KG1 (cell line): ENCODE data around the gene TGFBI.

Source experiments
- DNase-seq: peaks from one replicate; lab custom pipeline; 2025; lab: John Stamatoyannopoulos, UW

TGFBI gene

DNA sequence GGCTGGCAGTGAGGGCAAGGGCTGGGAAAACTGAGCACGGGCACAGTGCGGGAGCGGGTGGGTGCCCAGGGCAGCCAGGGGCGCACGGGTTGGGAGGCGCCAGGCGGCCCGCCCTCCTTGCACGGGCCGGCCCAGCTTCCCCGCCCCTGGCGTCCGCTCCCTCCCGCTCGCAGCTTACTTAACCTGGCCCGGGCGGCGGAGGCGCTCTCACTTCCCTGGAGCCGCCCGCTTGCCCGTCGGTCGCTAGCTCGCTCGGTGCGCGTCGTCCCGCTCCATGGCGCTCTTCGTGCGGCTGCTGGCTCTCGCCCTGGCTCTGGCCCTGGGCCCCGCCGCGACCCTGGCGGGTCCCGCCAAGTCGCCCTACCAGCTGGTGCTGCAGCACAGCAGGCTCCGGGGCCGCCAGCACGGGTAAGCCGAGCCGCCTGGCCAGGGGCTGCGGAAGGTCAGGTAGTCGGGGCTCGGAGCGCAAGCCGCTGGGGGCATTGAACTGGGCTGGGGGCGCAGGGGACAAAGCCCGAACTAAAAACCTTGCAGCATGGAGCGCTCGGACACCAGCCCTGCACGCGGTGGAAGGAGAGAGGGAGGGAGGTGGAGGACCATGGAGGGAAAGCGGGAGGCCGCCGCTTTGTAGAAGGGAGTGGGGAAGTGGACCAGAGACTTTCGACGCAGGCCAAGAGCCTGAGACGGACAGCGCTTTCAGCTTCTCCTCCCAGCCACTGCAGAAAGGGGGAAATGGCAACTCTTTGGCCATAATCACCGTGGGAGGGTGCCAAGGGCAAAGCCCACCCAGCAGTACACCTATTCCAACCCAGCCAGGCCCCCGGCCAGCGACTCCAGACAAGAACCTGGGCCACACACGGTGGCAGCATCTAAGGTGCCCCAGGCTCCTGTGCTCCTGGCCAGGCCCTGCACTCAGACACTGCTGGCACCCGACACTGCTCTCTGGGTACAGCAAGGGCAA is at the start of gene TGFBI:
TSS of gene TGFBI (plus strand) at position 207 of the 961 bp plus-strand sequence. CDS start at position 275, 68 bp downstream.
- no peak for DNase-seq

DNA sequence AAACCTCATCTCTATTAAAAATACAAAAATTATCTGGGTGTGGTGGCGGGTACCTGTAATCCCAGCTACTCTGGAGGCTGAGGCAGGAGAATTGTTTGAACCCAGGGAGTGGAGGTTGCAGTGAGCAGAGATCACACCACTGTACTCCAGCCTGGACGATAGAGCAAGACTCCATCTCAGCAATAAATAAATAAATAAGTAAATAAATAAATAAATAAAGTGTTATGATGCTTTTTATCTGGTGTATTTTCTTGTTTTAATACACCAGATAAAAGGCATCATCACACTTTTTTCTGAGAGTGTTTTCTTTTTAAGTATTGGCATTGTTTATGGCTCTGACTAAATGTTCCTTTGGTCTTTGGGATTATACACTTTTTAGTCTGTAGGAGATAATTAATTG is 49.8 kb upstream of the TGFBI start:
- DNase-seq: no peak

- no peak for DNase-seq
Observed at GRCh38 chr5:135979510-135979909, 49.3 kb upstream of the TGFBI start.

GRCh38 chr5:135980620-135981019 is 48.2 kb upstream of the TGFBI start:
- no peak for DNase-seq

GRCh38 chr5:135985951-135986350 is 42.8 kb upstream of the TGFBI start:
- no peak for DNase-seq

DNA sequence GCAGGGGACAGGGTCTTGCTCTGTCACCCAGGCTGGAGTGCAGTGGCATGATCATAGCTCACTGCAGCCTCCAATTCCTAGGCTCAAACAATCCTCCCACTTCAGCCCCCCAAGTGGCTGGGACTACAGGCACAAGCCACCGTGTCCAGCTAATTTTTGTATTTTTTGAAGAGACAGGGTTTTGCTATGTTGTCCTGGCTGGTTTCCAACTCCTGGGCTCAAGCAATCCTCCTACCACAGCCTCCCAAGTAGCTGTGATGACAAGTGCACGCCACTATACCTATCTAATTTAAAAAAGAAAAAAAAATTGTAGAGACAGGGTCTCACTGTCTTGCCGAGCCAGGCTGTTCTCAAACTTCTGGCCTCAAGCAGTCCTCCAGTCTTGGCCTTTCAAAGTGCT is 42.4 kb upstream of the TGFBI start:
- DNase-seq: no peak

DNA sequence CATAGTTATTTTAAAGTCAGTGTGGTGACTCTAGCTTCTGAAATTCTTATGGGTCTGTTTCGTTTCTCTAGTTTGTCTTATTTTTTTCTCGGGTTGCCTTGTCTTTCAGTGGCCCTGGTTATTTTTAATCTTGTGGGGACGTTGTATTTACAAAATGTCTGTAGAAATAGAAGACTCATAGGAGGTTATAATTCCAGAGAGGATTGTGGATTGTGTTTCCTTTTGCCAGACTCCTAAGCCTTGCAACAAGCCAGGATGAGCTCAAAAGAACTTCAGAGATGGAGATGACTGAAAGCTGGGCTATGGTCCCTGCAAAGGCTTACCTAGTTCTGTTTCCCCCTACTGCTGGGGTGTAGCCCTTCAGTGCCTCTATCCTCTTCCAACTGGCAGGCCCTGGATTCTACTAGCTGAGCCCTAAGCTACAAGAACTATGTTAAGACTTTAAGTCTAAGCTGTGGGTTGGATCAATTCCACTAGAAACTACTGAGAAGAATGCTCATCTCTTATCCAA is 41.8 kb upstream of the TGFBI start:
- DNase-seq: no peak

DNA sequence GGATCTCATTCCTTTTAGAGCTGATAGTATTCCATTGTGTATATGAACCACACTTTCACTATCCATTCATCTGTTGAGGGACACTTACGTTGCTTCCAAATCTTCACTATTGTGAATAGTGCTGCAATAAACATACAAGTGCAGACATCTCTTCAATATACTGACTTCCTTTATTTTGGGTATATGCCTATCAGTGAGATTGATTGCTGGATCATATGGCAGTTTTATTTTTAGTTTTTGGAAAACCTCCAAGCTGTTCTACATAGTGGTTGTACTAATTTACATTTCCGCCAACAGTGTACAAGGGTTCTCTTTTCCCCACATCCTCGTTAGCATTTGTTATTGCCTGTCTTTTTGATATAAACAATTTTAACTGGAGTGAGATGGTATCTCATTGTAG is 40.2 kb upstream of the TGFBI start:
- no peak for DNase-seq

- DNase-seq: no peak
Observed at GRCh38 chr5:135989686-135990085, 39.1 kb upstream of the TGFBI start.

GRCh38 chr5:135990528-135991255 is 38.1 kb upstream of the TGFBI start:
- no peak for DNase-seq

GRCh38 chr5:135991429-135991828 is 37.4 kb upstream of the TGFBI start:
- DNase-seq: no peak

DNA sequence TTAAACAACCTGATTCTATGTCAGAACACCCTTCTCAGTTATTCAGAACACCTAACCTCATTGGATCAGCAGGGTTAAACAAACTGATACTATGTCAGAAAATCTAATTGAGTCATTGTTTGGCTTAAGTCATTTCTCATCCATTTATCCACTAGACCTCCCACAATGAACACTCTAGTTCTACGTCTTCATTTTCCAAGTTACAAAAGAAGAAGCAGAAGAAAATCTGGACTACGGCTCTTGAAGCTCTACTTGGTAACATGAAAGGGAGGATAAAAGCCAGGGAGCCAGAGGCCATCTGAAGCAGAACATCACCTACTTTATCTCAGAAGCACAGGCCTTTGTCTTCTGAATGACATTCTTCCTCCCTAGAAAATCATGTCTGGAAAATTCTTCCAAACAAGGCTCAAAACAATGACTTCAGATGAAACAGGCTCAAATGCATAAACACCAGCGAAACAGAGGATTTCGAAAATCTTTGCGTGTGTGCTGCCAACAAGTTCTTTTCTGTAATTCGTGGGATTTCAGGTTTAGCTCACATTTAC is 35.4 kb upstream of the TGFBI start:
- DNase-seq: no peak

GRCh38 chr5:135993880-135994636 is 34.7 kb upstream of the TGFBI start:
- no peak for DNase-seq

- DNase-seq: no peak
Observed at GRCh38 chr5:135995976-135996375, 32.8 kb upstream of the TGFBI start.

DNA sequence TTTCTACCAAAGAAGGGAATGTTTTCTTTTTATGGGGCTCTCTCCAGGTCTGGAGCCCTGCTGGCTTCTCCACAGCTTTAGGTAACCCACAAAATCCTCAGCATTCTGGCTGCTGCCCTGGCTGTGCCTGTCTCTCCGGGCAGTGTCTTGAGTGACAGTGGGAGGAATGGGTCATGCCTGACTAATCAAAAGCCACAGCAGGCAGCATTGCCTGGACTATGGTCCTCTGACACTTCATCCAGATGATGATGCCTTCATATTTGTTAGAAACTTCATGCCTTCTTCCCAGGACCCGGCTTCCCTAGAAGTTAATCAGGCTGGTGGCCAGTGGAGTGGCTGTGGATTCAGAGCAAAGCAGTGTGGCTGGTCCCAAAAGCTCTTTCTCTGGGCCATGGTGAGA is 32.2 kb upstream of the TGFBI start:
- DNase-seq: no peak

- DNase-seq: no peak
Observed at GRCh38 chr5:135997673-135998335, 31.0 kb upstream of the TGFBI start.

GRCh38 chr5:135998889-135999288 is 29.9 kb upstream of the TGFBI start:
- DNase-seq: no peak

DNA sequence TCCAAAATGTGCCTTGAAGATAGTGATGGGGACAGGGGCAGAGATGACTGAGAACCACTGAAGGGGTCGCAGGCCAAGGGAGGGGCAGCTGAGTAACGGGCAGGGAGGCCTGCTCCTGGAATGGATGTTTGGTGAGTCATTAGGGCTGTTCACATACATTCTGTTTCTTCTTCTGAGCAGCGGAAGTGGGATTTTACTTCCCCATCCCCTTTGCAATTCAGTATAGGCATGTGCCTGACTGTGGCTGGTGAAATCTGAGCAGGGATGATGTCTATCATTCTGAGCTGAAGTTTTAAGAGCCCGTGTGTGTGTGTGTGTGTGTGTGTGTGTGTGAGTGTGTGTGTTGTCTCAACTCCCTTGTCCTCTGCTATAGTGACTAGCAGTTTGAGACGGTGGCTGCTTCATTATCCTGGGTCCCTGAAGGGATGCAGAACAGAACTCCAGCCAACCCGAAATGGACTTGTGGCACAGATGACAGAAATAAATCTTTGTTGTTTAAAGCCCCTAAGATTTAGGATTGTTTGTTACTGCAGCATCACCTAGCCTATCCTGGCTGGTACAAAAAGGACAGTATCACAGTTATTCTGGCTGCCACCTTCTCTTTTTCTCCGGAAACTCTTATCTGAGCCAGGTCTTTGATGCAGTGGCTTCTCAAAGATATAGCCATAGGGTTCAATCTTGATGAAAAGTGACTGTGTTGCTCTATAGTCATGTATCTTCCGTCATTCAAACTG is 29.2 kb upstream of the TGFBI start:
- DNase-seq: no peak

- no peak for DNase-seq
Observed at GRCh38 chr5:136000147-136000546, 28.6 kb upstream of the TGFBI start.

GRCh38 chr5:136000932-136001331 is 27.9 kb upstream of the TGFBI start:
- DNase-seq: no peak
